Body of pancreas (tissue), 4 donors: ENCODE measurements around the gene CD55.

Experiments
- CTCF ChIP-seq, 7 experiments: fragments of 450-650 bp in 4 of 7; fragments of 200-600 bp in 3 of 7; sonication (generic) in 3 of 7; IDR thresholded peaks; one replicate each; pipeline ENCODE4 v1.5.1; 2016 to 2019; ENCODE audit warnings: antibody characterized with exemption in 7 of 7
- POLR2A ChIP-seq, 3 donors: fragments of 450-650 bp; IDR thresholded peaks; one replicate each; pipeline ENCODE4 v1.6.1; 2016; ENCODE audit warnings: antibody characterized with exemption in 3 of 3, mild to moderate bottlenecking in 2 of 3

GRCh38 chr1:207345644-207346477 is 24.4 kb downstream of the CD55 start:
- TF ChIP-seq CTCF (IDR thresholded peaks at IDR 0.05) (no peak), POLR2A (IDR thresholded peaks at IDR 0.05) (no peak)
